NCI-H446 treated with DMSO at 0.1 percent for 48 hours (cell line): ENCODE measurements around the gene CERK.
"Not testable (repeated sequence)": the region's sequence is repeated elsewhere in the genome, so short reads cannot be mapped to it uniquely, and the experiment has no call there.

Source experiments
- DNase-seq: peaks from one replicate; lab custom pipeline; 2025; lab: John Stamatoyannopoulos, UW

CERK gene

DNA sequence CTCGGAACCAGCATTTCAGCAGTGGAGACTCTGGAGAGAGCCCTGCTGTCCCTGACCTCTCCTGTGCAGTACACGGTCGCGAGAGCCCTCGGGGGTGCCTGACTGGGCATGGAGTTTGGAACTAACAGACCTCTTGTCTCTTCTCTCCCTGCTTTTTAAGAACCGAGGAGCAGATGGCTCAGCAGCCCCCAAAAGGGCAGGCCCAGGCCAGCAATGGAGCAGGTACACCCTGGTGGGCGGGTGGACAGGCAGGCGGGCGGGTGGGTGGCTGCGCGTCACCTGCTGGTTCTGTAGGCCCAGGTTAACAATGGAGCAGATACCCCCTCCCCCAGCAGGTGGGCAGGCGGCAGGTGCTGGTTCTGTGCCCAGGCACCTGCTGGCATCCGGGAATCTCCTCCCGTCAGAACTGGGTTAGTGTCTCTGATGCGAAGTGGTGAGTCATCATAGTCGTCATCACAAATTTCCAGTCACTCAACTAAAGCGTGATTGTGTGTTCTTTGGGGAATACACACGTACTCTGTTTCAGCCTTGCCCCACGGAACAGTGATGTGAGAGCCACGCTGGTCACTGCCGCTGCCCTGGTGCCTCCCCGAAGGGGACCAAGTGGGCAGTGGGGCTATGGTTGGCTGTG is 76.7 kb downstream of the CERK start:
- peak; percentile 37 for DNase-seq

DNA sequence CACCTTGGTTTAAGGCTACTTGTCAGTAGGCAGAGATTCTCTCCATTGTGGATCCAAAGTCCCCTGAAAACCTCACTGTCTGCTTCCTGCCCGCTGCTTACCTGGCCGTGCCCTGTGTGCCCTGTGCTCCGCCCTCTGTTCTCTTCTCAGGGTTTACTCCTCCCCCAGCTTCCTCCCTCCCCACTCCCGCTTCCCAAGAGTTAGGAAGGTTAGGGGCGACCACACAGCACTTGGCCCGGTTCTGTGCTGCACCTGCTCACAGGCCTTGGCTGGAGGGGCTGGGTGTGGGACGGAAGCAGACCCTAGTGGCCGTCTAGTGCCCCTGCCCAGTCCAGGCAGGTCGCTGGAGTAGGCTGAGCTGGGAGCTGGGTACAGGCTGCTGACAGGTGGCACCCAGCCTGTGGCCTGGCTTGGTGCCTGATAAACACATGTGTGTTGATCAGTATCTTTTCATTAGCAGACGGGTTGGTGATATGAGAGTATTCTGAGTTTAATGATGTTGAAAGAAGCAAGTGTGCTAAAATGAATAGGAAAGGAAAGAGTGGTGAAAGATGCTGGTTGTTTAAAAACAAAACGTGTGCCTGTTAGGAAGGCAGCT is 77.3 kb downstream of the CERK start:
- peak; percentile 20 for DNase-seq

DNA sequence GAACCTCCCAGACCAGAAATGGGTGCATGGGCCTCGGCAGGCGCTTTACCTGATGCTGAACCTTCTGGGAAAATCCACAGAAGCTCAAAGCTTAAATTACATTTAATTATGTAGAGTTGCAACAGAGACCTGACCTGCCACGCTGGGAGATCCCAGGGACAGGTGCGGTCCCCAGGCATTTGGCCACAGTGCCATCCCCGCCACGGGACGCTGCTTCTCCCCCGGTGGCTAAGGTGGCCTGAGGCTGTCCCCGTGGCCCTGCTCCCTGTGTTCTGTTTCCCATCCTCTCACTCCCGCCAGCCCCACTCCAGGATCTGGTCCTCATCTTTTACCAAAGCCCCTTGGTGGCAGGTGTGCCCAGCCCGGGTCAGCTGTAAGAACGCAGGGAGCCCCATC is 78.3 kb downstream of the CERK start:
- no peak for DNase-seq

DNA sequence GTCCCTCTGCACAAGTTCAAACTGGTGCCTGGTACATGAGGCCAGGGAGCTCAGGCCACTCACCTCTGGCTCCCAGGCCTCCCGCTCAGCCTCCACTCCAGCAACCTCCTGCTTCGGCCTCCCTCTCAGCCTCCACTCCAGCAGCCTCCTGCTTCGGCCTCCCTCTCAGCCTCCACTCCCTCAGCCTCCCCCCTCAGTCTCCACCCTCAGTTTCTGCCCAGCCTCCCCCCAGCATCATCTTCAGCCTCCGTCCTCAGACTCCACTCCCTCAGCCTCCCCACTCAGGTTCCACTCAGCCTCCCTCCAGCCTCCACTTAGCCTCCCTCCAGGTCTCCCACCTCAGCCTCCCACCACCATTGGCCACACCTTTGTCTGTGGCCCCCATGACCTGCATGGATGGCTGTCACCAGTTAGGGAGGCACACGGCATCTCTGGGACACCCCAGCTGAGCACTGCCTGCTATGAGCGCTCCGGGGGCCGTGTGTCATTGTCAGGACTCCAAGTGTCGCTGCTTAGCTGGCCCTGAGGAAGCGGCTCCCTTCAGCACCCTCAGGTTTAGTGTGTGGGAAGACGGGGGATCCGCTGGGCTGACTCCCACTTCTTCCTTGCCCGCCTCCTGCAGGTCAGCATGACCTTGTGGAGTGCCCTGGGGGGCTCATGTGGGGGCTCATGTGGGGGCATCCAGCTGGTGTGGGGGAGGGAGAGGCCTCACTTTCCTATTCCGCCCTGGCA is 78.8 kb downstream of the CERK start:
- no peak for DNase-seq

DNA sequence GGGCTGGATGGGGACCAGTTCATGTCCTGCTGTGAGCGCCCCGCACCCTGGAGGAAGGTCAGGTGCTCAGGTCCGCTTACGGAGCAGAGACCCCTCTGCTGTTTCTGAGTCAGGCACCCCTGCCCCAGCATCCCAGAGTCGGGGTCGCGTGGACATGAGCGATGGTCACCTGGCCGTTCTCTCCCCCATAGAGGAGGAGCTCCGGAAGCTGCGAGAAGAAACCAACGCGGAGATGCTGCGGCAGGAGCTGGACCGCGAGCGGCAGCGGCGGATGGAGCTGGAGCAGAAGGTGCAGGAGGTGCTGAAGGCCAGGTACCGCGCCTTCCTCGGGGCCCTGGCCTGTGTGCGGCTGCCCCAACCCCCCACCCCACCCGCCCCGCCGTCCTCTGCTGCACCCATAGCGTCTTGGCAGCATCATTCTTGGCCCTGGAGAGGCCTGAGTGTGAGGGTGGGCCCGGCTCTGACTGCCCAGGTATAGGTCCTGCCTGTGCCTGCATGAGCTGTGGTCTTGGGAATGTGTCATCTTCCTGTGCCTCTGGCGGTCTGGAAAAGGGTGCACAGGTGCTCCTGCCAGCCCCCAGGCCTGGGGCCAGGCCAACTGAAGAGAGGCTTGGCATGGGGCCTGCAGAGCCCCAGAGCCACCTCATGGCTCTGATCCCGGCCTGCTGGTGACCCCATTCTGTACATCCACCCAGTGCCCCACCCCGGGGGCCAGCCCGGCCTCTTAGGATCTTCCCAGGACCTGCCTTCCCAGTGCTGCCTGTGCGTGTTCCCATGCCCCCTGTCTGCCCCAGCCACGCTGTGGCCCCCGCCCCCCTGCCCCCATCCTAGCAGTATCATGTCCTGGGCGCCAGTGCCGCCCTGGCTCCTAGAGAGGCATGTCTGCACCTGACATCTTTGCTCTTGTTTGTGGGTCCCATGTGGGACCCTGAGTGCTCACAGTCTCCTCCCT is 79.8 kb downstream of the CERK start:
- no peak for DNase-seq

DNA sequence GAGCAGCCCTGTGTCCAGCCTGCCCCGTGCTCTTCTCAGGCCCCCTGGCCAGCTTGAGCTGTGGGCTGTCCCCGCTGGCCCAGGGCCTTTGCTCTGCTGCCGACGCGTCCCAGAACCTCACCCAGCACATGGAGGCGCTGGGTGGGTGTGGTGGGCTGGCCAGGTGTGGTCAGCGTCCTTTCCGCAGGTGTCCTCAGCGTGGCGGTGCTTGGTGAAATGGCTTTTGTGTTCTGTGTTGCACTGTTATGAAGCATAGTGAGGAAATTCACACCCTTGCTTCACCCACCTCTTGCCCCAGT is 80.4 kb downstream of the CERK start:
- no peak for DNase-seq

DNA sequence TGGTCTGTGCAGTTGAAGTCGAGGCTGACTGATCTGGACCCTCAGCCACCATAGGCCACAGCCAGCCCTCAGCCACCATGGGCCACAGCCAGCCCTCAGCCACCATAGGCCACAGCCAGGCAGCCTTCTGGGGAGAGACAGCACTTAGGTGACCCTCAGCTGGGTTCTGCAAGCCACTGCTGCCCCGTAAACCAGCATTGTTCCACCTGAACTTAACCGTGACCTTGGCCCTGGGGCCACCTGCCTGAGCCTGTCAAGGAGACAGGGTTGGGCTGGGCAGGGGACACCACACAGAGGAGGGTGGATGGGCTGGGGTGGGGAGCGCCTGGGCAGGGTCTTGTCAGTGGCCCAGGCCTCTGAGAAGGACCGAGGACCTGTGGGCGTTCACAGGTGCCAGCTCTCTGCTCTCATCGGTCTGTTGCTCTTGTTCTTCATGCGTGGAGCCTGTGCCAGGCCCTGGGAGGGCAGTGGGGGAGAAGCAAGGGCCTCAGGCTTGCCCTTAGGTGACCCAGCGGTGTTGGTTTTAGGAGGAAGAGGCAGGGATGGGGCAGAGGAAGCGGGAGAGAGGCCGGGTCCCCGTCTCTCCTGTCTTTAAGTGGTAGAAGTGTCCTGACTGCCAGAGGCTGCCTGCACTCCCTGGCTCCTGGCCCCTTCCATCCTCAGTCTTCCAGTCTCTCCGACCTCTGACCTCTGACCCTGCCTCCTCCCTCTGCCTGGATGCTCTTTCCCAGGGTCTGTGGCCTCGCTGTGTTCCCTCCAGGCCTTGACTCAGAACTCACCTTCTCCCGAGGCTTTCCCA is 81.0 kb downstream of the CERK start:
- no peak for DNase-seq

DNA sequence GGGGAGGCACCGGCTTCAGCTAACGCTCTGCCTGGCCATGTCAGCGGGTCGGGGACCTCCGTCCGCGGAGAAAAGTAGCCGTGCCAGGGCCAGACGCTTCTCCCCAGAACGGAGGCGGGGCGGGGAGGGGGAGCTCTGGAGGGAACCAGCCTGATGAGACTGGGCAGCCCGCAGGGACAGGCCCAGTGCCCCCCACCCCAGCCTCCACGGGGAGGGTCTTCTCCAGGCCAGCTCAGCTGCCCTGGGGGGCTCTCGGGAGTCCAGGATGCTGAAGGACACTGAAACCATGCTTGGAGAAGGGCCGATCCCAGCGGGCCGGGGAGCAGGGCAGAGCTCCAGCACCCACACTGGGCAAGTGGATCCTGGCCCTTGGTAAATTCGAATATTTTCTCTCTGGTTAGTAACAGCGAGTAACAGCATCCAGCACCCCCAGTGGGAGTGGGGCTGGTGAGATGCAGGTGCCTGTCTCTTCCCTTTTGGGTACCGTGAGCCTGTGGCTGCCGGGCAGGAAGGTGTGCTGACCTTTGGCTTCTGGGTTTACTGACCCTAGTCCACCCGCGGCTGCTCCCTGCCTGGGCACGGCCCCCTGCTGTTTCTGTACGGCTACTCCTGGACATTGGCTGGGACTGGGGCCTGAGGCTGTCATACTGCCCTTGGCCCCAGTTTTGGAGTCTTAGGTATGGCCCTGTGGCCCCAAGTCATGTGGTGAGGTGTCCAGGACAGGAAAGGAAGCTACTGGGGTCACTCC is 82.0 kb downstream of the CERK start:
- no peak for DNase-seq

DNA sequence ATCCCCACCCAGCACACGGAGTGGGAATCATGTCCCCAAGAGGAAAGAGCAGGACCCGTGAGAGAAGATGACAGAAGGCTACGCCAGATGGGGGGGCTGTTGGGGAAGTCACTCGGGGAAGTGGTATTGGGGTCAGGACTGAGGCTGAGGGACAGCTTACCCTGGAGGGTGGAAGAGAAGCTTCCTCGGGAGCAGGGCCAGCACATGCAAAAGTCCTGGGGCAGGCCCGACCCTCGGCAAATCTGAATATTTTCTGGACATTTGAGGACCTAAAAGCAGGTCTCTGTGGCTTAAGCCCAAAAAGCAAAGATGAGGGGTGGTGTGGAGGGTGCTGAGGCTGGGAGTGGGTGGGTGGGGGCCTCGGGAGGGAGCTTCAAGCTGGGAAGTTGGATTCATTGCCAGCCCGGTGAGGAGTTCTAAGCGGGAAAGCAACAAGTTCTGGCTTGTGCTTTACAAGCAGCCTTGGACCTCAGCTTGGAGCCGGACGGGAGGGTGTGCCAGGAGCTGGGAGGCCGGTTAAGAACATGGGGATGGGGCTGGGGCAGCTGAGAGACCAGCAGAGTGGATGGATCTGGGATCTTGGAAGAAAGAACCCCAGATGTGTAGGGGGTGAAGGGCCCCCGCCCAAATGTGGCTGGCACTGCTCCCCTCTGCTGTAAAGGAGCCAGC is 83.0 kb downstream of the CERK start:
- DNase-seq: no peak

DNA sequence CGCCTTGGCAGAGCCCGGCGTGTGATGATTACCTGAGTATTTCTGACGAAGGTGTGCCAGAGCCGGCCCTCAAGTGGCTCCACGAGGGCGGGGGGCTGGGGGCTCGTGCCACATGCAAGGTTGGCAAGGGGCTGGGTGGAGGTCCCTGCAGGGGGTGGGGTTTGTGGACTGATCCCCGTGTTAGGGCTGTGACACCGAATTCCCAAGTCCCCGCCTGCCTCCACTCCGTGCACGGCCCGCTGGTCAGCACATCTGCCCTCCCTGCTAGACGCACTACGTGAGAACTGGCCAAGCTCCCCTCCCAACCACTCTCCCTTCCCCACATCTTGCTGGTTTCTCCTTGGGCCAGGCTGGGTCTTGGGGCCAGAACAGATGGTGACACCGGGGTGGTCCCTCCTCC is 83.6 kb downstream of the CERK start:
- no peak for DNase-seq

DNA sequence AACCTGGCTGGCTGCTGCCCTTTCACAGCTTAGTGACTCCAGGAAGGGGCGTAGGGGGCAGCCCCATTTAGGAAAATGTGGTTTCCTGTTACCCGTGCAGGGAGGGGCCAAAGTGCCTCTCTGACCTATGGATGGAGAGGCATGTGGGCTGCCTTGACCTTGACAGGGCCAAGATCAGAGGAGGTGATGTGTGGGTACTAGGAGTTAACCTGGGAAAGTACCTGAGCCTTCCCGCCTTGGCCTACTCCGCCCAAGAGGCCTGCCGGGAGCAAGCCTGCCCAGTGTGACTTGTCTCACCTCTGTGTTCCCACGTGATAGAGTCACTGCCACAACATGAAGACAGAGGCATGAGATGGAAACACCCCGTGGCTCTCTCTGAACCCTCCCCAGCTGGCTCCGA is 84.5 kb downstream of the CERK start:
- DNase-seq: no peak

DNA sequence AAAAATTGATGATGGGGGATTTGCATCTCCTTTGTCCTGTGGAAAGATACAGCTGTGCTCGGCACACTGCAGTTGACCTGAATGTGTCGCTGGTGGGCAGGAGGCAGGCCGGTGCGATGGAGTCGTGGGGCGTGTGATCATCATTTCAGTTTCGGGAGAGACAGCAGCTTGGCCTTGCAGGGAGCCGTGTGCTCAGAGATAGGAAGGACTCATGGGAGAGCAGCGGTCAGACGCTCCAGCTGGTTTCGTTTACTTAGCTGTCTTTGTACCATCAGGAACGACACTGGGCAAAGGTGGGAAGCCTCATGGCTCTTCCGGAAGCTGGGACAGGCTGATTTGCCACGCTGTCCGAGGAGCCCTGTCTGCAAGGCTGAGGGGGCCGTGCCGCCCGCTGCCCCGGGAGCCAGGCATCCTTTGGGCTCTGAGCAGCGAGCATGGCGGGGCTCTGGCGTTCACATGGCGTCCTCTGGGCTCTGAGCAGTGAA is 85.2 kb downstream of the CERK start:
- DNase-seq: no peak

DNA sequence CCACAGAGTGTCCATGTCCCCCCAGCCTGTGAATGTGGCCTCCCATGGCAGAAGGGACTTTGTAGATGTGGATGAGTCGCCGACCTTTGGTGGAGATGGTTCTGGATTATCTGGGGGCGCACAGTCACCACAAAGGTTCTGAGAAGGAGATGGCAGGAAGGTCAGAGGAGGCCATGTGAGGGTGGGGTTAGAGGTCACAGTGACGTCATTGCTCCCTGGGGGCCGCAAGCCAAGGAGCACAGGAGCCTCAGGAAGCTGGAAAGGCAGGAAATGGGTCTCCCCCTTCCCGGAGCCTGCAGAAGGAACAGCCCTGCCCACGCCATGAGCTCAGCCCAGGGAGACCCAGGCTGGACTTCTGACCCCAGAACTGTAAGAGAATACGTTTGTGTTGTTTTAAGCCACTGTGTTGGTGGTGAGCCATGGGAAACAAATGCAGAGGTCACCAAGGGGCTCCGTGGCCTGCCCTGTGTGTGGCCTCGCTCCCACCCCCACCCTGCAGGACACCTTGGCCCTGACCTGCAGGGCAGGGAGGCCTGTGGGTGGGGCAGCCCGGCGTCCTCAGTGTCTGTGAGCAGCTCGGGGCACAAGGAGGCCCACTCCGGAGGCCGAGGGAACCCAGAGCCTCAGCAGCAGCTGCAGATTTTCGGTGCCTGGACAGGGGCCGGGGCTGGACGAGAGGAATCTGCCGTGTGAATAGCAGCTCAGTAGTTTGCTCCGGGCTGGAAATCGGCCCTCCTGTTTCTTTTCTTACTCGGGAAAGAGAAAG is 85.8 kb downstream of the CERK start:
- DNase-seq: no peak

DNA sequence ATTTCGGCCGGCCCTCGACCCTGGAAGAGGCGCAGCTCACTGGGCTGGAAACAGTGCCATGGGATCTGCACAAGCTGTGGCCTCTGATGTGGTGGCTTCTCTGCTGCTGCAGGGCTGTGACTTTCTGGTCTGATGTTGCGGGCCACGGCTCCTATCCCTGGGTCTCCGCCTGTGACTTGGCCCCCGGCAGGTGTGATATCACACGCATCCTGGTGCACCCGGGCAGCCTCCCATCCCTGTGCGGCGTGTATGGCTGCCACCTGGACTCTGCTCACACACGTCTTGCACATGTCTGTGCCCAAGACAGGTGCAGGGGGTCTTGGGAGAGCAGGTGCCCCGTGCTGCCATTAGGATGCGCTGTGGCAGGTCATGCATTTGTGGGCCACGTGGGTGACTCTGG is 86.7 kb downstream of the CERK start:
- no peak for DNase-seq

DNA sequence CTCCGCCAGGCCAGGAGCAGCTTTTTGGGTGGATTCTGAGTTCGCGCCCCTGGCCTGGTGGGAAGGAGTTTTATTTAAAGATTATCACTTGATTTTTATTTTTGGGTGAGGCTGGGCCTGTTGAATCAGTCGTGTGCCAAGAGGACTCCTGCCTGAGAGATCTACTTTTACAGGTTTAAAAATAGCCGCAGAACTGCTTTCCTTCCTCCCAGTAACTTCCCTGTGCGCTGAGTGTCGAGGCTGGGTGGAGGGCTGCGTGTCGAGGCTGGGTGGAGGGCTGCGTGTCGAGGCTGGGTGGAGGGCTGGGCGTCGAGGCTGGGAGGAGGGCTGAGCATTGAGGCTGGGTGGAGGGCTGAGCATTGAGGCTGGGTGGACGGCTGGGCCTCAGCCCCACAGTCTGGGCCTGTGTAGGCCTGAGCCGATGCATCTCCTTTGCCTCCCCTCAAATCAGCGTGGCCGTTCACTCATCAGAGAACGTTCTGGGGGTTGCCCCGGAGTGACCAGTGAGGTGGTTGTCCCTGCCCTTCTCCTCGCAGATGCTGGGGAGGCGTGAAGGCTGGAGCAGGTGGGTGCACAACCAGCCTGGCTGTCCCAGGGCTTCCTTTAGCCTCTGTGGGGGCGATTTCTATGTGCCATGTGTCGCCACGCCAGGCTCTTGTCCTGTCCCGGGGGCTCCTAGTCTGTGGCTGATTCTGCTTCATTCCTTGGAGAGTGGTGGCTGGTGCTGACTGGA is 87.8 kb downstream of the CERK start:
- no peak for DNase-seq

DNA sequence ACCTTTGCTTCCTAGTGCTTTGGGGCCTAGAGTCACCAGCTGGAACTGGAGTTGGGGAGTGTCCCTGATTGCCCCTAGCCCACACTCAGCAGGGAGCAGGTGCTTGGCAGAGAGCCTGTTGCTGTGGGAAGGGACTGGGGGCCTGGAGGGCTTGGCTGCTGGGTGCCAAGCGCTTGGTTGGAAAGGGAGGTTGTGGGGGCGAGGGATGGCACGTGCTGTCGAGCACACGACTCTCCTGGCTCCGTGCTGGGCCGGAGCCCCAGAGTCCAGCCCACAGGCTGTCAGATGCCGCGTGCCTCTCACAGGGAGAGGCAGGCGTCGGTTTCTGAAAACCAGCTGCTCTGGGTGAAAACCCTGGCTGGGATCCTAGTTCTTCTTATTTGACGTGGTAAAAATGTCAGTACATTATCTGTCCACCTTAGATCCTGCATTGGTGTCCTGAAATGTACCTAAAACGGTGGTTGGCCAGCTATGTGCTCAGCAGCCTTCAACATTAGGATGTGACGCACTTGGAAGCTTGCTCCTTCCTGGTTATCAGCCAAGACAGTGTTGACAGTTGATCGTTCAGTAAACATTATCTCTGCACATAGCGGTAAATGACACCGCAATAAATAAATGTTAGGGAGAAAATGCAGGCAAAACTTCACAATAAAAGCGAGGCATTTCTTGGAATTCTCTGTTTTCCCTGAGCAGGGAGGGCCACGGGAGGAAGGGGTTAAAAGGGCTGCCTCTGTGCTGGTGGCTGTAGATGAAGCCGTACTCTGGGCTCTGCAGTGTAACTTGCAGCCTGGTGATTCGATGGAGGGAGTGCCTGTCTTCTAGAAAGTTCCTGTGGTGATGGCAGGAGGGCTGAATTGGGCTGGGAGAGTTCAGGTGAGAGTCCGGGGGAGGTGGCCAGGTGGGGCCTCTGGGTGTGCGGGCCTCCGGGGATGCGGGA is 88.6 kb downstream of the CERK start:
- peak; percentile 64 for DNase-seq

DNA sequence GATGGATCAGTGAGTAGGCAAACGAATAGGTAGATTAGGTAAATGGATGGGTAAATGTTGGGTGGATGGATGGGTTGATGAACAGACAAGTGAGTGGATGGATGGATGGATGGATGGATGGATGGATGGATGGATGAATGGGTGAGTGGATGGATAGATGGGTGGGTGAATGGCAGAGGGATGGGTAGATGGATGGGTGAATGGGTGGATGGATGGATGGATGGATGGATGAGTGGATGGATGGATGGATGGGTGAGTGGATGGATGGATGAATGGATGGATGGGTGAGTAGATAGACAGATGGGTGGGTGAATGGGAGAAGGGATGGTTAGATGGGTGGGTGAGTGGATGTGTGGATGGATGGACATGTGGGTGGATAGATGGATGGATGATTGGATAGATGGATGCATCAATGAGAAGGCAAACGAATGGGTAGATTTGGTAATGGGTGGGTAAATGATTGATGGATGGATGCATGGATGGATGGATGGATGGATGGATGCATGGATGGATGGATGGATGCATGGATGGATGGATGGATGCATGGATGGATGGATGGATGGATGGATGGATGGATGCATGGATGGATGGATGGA is 89.7 kb downstream of the CERK start:
- not testable (repeated sequence) for DNase-seq
